ENCODE measurements around the gene NEURL1.

GRCh38 chr10:103553743-103554487 lies 60.4 kb downstream of the NEURL1 start:
- TF ChIP-seq POLR2A (IDR thresholded peaks at IDR 0.05) (no peak), CTCF (IDR thresholded peaks at IDR 0.05) (no peak)

Data from Peyer's patch (tissue), 4 donors.